HepG2 (cell line): ENCODE data around the gene SMARCB1. TPM values are rescaled to one million over a fixed set of nuclear protein-coding genes. Genes with fewer than 3 reads are reported as not detected.

Experiments used
- AHDC1 ChIP-seq: sonication (generic); formaldehyde crosslinking; IDR thresholded peaks from 2 replicates; pipeline ENCODE4 v1.5.1; 2020; ENCODE audit warnings: mild to moderate bottlenecking, missing genetic modification reagents, borderline replicate concordance
- CENPX ChIP-seq: sonication (generic); formaldehyde crosslinking; IDR thresholded peaks from 2 replicates; pipeline ENCODE4 v1.9.0; 2021; ENCODE audit warnings: mild to moderate bottlenecking, missing genetic modification reagents, moderate library complexity
- IRF9 ChIP-seq: sonication (generic); formaldehyde crosslinking; IDR thresholded peaks from 2 replicates; pipeline ENCODE4 v1.8.0; 2022; ENCODE audit warnings: missing genetic modification reagents, mild to moderate bottlenecking, borderline replicate concordance
- KDM3A ChIP-seq: IDR thresholded peaks from 2 replicates; pipeline ENCODE4 v1.6.1; 2018; ENCODE audit warnings: low read depth, missing compliant biosample characterization
- MAFF ChIP-seq: IDR thresholded peaks from 2 replicates; pipeline ENCODE4 v1.6.1; 2011; ENCODE audit warnings: low read depth, low read length, improper control_type of control experiment
- PHF21A ChIP-seq: sonication (generic); formaldehyde crosslinking; IDR thresholded peaks from 2 replicates; pipeline ENCODE4 v1.5.0; 2020; ENCODE audit warnings: mild to moderate bottlenecking, missing genetic modification reagents
- PRPF4 ChIP-seq: fragments of 200-400 bp; formaldehyde crosslinking; IDR thresholded peaks from 2 replicates; pipeline ENCODE4 v1.6.1; 2016; ENCODE audit warnings: low read length, low read depth; ENCODE audit not compliant: poor library complexity, severe bottlenecking
- REPIN1 ChIP-seq: sonication (generic); formaldehyde crosslinking; IDR thresholded peaks from 2 replicates; pipeline ENCODE4 v1.8.0; 2022; ENCODE audit warnings: missing genetic modification reagents, low read depth, mild to moderate bottlenecking, borderline replicate concordance
- SMARCE1 ChIP-seq: fragments of 450-650 bp; IDR thresholded peaks from 2 replicates; pipeline ENCODE4 v1.6.1; 2017; ENCODE audit warnings: borderline replicate concordance
- USF2 ChIP-seq, 2 experiments: sonication (generic) in 1 of 2; formaldehyde crosslinking in 1 of 2; IDR thresholded peaks; 2 replicates each; pipeline versions ENCODE4 v1.5.1 to v1.6.1; 2011 to 2020; ENCODE audit warnings: borderline replicate concordance in 1 of 2, low read depth in 1 of 2, low read length in 1 of 2, mild to moderate bottlenecking in 1 of 2, missing genetic modification reagents in 1 of 2, moderate library complexity in 1 of 2
- ZNF616 ChIP-seq: sonication (generic); formaldehyde crosslinking; IDR thresholded peaks from 2 replicates; pipeline ENCODE4 v1.5.0; 2020; ENCODE audit warnings: low read depth, mild to moderate bottlenecking, missing genetic modification reagents
- ZNF737 ChIP-seq: sonication (generic); formaldehyde crosslinking; IDR thresholded peaks from 2 replicates; pipeline ENCODE4 v1.5.0; 2020; ENCODE audit warnings: missing genetic modification reagents, mild to moderate bottlenecking, borderline replicate concordance
- polyA plus RNA-seq, 8 experiments: library from polyadenylated mRNA; depleted of rRNA in 3 of 8; stranded (reverse) in 7 of 8; unstranded in 1 of 8; fragments of >200 nt; fragmentation: Illumina TruSeq in 4 of 8; extraction: Trizol in 4 of 8; gene quantifications; 2 replicates each; pipeline versions ENCODE4 v1.2.1 to v1.2.3, GENCODE V29; 2011 to 2016; ENCODE audit warnings: low read depth in 4 of 8, missing spikeins in 1 of 8, mixed read lengths in 1 of 8; ENCODE audit not compliant: insufficient read depth in 1 of 8
- total RNA-seq, 5 experiments: library from RNA; depleted of rRNA; stranded (reverse); fragments of >200 nt; fragmentation: Illumina TruSeq; extraction: Trizol; gene quantifications; 2 replicates each; pipeline ENCODE4 v1.2.3, GENCODE V29; 2016; ENCODE audit warnings: low read depth in 1 of 5
- TF ChIP-seq, protein P1 (sequence below): sonication (generic); formaldehyde crosslinking; conservative IDR thresholded peaks from 2 replicates; pipeline ENCODE4 v1.8.0; 2022; ENCODE audit warnings: mild to moderate bottlenecking, moderate library complexity, missing genetic modification reagents
- TF ChIP-seq, protein P2 (sequence below): sonication (generic); formaldehyde crosslinking; IDR thresholded peaks from 2 replicates; pipeline ENCODE4 v1.4.0; 2020; ENCODE audit warnings: missing genetic modification reagents, borderline replicate concordance

Gene SMARCB1
- total and polyA plus RNA-seq, 2 of the 13 experiments (the other 11 are each of a cell fraction or from before 2014, with no cell fraction given) = 74.0 to 166 TPM

- TF ChIP-seq, protein P1, sequence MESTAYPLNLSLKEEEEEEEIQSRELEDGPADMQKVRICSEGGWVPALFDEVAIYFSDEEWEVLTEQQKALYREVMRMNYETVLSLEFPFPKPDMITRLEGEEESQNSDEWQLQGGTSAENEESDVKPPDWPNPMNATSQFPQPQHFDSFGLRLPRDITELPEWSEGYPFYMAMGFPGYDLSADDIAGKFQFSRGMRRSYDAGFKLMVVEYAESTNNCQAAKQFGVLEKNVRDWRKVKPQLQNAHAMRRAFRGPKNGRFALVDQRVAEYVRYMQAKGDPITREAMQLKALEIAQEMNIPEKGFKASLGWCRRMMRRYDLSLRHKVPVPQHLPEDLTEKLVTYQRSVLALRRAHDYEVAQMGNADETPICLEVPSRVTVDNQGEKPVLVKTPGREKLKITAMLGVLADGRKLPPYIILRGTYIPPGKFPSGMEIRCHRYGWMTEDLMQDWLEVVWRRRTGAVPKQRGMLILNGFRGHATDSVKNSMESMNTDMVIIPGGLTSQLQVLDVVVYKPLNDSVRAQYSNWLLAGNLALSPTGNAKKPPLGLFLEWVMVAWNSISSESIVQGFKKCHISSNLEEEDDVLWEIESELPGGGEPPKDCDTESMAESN (CRISPR knock-in tag) = 0 out of 2 replicates have a peak, but pooled peaks have one; percentile 65
- TF ChIP-seq USF2 (IDR thresholded peaks at IDR 0.05; ENCODE audit: low read depth, low read length) = no peak
- TF ChIP-seq USF2 (CRISPR knock-in tag; IDR thresholded peaks at IDR 0.05; ENCODE audit: borderline replicate concordance) = no peak
- TF ChIP-seq PRPF4 = no peak
- TF ChIP-seq MAFF = no peak
- TF ChIP-seq AHDC1 (CRISPR knock-in tag) = no peak
- no peak for TF ChIP-seq KDM3A (CRISPR knock-in tag)
- TF ChIP-seq, protein P2, sequence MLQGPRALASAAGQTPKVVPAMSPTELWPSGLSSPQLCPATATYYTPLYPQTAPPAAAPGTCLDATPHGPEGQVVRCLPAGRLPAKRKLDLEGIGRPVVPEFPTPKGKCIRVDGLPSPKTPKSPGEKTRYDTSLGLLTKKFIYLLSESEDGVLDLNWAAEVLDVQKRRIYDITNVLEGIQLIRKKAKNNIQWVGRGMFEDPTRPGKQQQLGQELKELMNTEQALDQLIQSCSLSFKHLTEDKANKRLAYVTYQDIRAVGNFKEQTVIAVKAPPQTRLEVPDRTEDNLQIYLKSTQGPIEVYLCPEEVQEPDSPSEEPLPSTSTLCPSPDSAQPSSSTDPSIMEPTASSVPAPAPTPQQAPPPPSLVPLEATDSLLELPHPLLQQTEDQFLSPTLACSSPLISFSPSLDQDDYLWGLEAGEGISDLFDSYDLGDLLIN (CRISPR knock-in tag) = no peak
- TF ChIP-seq ZNF737 (CRISPR knock-in tag) = no peak; the same call in 1 of the 2 replicates
- TF ChIP-seq CENPX (CRISPR knock-in tag) = no peak
- 0 out of 2 replicates have a peak, but pooled peaks have one; percentile 23 for TF ChIP-seq REPIN1
- no peak for TF ChIP-seq ZNF616 (CRISPR knock-in tag)
- no peak for TF ChIP-seq SMARCE1
- TF ChIP-seq PHF21A = 0 out of 2 replicates have a peak, but pooled peaks have one; percentile 27
- peak; percentile 22; the same call in 1 of the 2 replicates for TF ChIP-seq IRF9 (CRISPR knock-in tag)
These were observed 71.1 kb downstream of the SMARCB1 start, which contains the start of gene SLC2A11 (continued) for GRCh38 chr22:23857606-23858483.
